RWPE1 (cell line): ENCODE results near the gene TSHZ2.

Experiments
- CTCF ChIA-PET: fragments of 350-600 bp; sonication (Branson Sonifier 250); formaldehyde crosslinking; extraction: SDS; loops from one replicate; lab custom pipeline; 2021; lab: Yijun Ruan, JAX
- POLR2A ChIA-PET: fragments of 400-600 bp; formaldehyde crosslinking; extraction: SDS; loops from one replicate; lab custom pipeline; 2020; ENCODE audit warnings: antibody characterized with exemption; ENCODE audit not compliant: low non-redundant PET; lab: Yijun Ruan, JAX
- DNase-seq: peaks from one replicate; pipeline ENCODE4 v3.0.0; 2012; ENCODE audit warnings: low spot score
- H3K27ac ChIP-seq: fragments of 450-650 bp; 2 replicates; pipeline ENCODE4 v1.5.1; 2017
- CTCF ChIP-seq: fragments of 450-650 bp; conservative IDR thresholded peaks from 2 replicates; pipeline ENCODE4 v1.5.1; 2017; ENCODE audit warnings: low read depth, mild to moderate bottlenecking

The TSHZ2 gene

GRCh38 chr20:53159160-53159559, 187.0 kb downstream of the TSHZ2 start:
- H3K27ac ChIP-seq = no peak overlapping the region
- POLR2A ChIA-PET = no interaction called here
- CTCF ChIA-PET = no interaction called here
- DNase-seq = no peak
- no peak for TF ChIP-seq CTCF

GRCh38 chr20:53161073-53161472, 188.9 kb downstream of the TSHZ2 start:
- TF ChIP-seq CTCF = no peak
- ChIA-PET CTCF (no interaction called here), POLR2A (no interaction called here)
- no peak overlapping the region for H3K27ac ChIP-seq
- no peak for DNase-seq

GRCh38 chr20:53161473-53161872, 189.3 kb downstream of the TSHZ2 start:
- POLR2A ChIA-PET = no interaction called here
- no peak for TF ChIP-seq CTCF
- no peak overlapping the region for H3K27ac ChIP-seq
- CTCF ChIA-PET = interaction anchor here (0.6 kb wide), 1 partner anchor 89 kb away, joined by 4 read pairs; no protein-coding TSS in a partner anchor
- no peak for DNase-seq

GRCh38 chr20:53162251-53162835, 190.2 kb downstream of the TSHZ2 start:
- ChIA-PET CTCF (interaction anchor here (0.5 to 0.6 kb wide), 2 partner anchors 88 to 208 kb away, joined by 3 to 4 read pairs; no protein-coding TSS in a partner anchor), POLR2A (no interaction called here)
- no peak overlapping the region for H3K27ac ChIP-seq
- DNase-seq = peak; percentile 78
- TF ChIP-seq CTCF = peak; percentile 35; the same call in 1 of the 2 replicates

- H3K27ac ChIP-seq = no peak overlapping the region
- ChIA-PET POLR2A (no interaction called here), CTCF (no interaction called here)
- no peak for DNase-seq
- TF ChIP-seq CTCF = no peak
These were observed 191.3 kb downstream of the TSHZ2 start for GRCh38 chr20:53163486-53163885.

- ChIA-PET CTCF (no interaction called here), POLR2A (no interaction called here)
- H3K27ac ChIP-seq = no peak overlapping the region
- DNase-seq = no peak
- no peak for TF ChIP-seq CTCF
These were observed 191.9 kb downstream of the TSHZ2 start for GRCh38 chr20:53164072-53164471.
